IPS DF 19.7 (cell line): ENCODE results near the gene TIMM50.
"Not testable (repeated sequence)": the region's sequence is repeated elsewhere in the genome, so short reads cannot be mapped to it uniquely, and the experiment has no call there.

Source experiments
- DNase-seq: peaks from one replicate; pipeline ENCODE4 v3.0.0-alpha.2; 2013; ENCODE audit warnings: low read depth, low spot score

The TIMM50 gene

DNA sequence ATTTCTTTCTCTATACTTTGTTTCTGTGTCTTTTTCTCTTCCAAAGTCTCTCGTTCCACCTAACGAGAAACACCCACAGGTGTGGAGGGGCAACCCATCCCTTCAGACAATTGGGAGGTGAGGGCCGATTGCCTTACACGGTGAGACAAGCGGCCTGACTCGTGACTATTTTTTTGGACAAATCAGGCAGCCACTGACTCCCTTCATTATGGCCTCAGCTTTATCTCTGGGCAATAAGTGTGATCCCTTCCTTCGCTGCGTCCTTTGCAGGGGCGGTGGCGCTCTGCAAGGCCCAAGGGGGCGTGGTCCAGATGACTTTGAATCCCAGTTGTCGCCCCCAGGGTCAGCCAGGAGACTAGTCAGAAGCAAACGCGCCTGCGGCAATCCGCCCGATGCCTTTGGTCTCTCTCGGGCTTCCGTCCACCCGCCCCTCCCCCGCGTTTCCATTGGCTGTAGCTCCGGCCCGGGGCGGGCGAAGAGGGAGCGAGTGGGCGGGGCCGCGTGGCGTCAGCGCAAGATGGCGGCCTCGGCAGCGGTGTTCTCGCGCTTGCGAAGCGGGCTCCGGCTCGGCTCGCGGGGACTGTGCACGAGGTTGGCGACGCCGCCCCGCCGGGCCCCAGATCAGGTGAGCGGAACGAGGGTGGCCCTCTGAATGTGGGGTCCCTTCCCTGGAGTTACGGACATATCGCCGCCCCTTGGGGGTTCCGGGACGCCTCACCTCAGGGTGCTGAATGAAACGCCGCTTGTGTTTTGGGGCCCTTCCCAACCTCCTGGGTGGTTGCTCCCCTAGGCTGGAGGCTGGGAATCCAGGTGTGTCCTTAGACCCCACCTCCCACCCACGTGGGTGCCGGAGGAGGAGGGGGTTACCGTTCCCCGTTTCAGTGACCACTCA lies at the start of gene TIMM50:
Gene TIMM50, plus strand, starts transcription at position 502 of the 892 bp plus-strand sequence. Its CDS starts 16 bp downstream, at position 518.
- DNase-seq: peak; percentile 94

DNA sequence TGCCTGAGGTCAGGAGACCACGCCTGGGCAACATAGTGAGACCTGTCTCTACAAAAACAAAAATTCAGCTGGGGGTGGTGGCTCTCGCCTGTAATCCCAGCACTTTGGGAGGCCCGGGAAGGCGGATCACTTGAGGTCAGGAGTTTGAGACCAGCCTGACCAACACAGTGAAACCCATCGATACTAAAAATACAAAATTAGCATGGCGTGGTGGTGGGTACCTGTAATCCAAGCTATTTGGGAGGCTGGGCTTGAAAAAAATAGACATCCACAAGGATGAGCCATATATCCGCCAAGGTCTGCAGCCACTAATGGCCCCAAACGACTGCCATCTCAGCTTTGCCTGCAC lies 48.0 kb upstream of the TIMM50 start:
- no peak for DNase-seq

DNA sequence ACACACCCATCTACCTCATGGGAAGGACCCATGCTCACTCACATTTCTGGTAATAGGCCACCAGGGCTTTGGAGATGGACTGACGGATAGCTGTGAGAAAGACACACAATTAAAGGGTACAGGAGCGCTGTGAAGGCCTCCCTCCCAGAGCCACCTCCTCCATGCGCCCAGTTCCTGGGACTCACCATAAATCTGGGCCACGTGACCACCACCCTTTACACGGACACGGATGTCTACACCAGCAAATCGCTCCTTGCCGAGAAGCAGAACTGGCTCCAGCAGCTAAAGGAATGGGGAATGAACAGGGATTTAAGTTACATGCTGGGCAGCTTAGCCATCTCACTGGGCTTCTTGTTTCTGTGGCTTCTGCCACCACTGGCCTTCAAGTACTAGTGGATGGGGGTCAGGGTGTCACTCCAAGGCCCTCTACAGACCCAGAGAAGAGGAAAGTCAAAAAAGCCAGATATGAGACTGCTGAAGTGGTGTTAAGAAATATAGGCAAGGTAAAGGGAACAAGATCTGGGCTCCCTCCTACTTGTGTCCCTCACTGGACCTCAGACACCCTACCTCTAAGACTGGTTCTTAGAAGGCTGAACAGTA lies 47.1 kb upstream of the TIMM50 start:
- no peak for DNase-seq

DNA sequence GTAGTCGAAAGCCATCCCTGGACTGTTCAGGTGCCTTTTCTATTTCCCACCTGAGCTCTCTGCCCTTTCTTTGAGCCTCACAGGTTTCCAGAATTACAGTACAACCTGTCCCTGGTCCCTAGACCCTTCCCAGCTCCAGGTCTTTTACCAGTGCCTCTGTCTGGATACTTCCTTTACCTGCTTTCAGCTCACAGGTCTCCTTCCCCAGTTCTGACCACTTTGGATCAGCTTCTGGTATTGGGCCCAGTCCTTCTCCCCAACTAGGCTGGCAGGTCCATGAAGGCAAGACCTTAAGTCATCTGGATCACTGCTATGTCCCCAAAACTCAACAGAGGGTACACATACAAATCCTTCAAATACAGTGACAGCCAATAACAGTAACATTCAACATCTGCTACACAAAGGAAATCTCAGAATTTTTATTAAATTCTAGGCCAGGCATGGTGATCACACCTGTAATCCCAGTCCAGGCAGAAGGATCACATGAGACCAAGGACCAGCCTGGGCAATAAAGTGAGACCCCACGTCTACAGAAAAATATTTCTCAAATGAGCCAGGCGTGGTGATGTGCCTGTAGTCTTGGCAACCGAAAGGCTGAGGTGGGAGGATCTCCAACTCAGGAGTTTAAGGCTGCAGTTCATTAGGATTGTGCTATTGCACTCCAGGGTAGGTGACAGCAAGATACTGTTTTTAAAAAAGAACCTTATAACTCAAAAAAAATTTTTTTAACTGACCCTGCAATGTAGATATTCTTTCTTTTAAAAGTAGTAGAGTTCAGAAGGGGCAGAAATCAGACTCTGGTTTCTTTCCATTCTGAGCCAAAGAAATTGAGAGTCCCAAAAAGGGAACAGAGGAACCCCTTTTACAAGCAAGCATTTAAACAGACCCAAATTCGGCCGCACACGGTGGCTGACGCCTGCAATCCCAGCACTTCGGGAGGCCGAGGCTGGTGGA lies 46.2 kb upstream of the TIMM50 start:
- no peak for DNase-seq

DNA sequence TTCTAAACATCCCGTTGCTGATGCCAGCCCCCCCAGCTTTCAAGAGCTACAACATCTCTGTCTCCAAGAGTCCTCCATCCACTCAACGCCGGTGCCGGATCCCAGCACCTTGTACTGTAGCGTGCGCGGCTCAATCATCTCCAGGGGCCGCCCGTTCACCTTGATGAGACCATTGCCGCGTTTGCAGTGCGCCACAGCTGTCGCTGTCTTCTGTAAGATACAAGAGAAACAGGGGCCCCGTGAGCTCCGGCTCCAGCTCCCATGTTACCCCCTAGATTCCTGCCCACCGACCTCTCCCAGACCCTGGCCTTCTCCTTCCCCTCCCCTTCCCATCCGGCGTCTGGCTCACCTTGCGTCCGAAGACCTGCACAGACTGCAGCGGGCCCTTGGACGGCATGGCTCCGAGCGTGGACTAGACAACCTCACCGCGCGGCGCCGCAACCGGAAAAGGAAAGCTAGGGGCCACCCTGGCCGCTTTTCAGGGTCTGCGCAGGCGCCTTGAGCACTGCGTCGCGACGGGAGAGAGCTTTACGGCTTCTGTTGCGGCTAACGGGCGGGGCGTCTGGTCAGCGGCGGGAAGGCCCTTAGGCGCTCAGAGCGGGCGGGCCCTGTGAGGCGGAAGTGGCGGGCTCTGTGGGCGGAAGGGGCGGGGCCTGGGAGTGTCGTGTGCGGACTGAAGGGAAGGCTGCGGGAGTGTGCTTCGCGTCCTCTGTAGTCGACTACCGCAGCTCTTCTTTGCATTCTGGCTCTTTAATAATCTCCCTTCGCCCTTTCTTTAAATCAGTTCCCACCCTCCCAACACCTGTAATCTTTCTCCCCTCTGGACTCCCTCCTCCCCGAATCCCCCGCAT lies 44.9 kb upstream of the TIMM50 start, which contains the start of gene RPS16:
Gene RPS16, minus strand, starts transcription at position 451 of the 851 bp plus-strand sequence. Its CDS starts 54 bp downstream, at position 397.
- no peak for DNase-seq

DNA sequence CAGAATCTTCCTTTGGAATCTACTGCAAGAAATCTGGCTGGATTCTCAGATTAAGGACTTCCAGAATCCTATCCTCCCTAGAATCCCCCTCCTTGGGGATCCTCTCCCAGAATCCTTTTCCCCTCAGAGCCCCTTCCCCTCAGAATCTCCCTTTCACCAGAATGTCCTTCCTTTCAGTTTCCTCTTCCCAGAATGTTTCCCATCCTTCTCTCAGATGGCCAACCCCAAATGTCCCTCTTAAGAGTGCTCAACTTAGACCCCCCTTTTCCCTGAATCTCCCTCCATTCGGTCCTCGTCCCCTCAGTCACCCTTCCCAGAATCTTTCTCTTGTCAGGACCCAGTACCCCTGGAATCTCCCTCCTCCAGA lies 44.3 kb upstream of the TIMM50 start:
- no peak for DNase-seq

DNA sequence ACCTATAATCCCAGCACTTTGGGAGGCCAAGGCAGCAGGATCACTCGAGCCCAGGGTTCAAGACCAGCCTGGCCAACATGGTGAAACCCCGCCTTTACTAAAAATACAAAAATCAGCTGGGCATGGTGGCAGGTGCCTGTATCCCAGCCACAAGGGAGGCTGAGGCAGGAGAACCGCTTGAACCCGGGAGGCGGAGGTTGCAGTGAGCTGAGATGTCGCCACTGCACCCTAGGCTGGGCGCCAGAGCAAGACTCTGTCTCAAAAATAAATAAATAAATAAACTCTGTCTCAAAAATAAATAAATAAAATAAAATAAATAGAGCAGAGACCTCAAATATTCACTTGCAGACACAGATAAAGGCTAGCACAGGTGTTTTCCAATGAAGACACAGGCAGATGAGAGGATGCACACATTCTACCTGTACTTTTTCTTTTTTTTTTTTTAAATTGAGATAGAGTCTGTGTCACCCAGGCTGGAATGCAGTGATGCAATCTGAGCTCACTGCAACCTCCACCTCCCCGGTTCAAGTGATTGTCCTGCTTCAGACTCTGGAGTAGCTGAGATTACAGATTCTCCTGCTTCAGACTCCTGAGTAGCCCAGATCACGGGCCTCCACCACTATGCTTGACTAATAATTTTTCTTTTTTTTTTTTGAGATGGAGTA lies 42.2 kb upstream of the TIMM50 start:
- DNase-seq: no peak

DNA sequence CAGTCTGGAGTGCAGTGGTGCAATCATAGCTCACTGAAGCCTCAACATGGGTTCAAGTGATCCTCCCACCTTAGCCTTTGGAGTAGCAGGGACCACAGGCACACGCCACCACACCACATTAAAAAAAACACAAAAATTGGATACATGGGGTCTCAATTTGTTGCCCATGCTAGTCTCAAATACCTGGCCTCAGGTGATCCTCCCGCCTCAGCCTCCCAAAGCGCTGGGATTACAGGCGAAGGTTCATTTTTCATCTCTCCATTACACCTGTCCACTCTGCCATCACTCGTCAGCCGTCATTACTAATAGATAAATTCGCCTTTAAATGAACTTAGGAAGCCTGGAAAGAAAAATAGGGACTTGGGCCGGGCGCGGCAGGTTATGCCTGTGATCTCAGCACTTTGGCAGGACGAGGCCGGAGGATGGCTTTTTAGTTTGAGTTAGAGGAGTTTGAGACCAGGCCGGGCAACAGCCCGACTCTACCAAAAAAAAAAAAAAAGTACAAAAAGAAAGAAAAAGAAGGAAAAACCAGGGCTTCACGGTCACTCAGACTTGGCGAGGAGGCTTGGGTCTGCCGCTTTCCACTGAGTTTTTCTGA lies 35.9 kb upstream of the TIMM50 start:
- no peak for DNase-seq

DNA sequence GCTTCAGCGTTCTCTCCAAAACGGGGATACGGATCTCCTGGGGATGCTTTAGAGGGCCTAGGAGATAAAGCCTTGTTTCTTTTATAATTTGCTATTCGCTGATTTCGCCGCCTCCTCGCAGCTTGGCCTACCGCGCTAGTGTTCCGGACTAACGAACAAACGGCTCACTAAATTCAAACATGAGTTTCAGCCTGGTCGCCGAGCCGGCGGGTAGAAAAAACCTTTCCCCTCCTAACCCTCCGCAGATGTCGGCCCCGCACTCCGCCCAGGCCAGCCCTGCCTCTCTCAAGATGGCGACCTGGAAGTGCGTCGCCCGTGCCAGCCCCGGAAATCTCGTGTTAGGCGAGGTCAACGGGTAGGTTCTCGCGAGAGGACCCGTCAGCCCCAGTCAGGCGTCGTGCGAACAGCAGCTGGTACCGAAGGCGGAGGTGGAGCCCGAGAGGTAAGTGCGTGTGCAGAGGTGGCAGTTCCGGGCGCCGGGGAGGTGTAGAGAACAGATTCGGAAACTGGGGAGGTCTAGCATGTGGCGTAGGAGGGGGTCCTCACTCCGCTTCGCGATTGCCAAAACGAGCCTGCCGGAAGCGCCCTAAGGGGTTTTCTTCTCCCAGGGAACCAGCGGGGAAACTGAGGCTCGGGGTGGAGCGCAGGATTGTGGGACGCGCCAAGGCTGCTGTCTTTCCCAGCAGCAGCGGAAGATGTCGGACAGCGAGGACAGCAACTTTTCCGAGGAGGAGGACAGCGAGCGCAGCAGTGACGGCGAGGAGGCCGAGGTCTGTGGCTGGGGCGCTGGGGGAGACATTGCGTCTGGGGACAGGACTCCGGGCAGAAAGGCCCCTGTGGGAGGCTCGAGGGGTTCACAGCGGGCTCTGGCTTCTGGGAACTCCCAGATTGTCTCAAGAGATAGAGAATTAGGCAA lies 35.2 kb upstream of the TIMM50 start, which contains the start of gene SUPT5H:
Gene SUPT5H, plus strand, starts transcription at position 387 of the 916 bp plus-strand sequence. Its CDS starts 309 bp downstream, at position 696.
- DNase-seq: peak; percentile 93

DNA sequence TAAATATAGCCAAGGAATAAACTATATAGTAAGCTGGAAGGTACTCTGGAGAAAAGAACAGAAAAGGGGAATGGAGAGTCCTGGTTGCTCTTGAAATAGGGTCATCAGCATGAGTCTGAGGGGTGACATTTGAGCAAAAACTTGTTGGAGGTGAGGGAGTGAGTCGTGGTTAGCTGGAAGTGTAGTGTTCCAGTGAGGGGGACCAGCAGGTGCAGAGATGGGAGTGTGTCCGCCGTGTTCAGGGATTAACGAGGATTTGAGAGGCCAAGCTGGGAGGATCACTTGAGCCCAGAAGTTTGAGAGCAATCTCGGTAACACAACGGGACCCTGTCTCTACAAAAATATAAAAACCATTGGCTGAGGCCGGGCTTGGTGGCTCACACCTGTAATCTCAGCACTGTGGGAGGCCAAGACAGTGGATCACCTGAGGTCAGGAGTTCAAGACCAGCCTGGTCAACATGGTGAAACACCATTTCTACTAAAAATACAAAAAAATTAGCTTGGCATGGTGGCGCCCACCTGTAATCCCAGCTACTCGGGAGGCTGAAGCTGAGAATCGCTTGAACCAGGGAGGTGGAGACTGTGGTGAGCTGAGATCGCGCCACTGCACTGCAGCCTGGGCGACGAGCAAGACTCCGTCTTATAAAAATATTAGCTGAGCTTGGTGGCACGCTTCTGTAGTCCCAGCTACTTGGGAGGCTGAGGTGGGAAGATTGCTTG lies 34.1 kb upstream of the TIMM50 start:
- no peak for DNase-seq

DNA sequence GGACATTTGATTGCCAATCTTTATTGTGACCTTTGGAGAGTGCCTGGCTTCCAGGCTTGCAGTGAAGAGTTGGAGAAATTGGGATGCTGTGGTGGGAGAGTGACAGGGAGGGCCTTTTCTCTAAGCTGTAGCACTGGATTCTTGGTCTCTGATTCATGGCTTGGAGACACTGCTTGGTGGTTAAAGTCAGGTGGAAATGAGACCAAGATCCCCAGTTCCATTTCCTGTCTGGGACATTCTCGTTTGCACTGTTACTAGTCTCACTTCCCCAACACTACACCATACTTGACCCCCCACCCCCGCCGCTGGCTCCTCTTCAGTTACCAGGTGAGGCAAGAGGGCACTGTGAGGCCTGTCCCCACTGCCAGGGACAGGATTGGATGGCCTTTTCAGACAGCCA lies 32.4 kb upstream of the TIMM50 start:
- DNase-seq: no peak

DNA sequence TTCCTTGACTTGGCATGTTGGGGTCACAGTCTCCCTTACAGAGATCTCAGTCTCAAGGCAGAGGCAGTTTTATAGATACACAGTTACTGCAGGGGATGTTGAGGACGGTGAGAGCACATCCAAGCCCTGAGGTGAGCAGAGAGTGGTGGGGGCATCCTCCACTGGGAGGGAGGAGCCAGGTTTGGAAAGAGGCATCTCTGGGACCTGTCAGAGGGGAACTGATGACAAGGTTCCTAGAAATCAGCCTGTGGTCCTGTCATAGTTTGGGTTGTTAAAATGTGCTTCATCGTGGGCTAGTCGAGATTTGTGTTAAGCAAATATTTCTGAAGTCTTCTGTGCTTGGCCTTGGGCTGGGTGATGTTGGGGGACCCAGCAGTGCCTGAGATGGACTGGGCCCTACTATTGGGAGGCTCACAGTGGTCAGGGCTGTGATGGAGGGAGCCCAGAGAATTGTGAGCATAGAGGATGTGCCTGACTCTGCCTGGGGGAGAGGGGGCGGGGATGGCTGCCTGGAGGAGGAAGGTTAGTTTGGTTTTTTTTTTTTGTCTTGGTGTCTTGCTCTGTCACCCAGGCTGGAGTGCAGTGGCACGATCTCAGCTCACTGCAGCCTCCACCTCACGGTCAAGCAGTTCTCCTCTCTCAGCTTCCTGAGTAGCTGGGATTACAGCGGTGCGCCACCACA lies 31.4 kb upstream of the TIMM50 start:
- DNase-seq: no peak

DNA sequence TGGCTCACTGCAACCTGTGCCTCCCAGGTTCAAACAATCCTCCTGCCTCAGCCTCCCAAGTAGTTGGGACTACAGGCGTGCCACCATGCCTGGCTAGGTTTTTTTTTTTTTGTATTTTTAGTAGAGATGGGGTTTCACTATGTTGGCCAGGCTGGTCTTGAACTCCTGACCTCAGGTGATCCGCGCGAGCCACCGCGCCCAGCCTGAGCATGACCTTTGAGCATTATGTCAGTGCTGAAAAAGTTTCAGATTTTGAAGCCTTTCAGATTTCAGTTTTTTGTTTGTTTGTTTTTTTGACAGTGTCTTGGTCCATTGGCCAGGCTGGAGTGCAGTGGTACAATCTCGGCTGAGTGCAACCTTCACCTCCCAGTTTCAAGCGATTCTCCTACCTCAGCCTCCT lies 29.4 kb upstream of the TIMM50 start:
- DNase-seq: not testable (repeated sequence)

DNA sequence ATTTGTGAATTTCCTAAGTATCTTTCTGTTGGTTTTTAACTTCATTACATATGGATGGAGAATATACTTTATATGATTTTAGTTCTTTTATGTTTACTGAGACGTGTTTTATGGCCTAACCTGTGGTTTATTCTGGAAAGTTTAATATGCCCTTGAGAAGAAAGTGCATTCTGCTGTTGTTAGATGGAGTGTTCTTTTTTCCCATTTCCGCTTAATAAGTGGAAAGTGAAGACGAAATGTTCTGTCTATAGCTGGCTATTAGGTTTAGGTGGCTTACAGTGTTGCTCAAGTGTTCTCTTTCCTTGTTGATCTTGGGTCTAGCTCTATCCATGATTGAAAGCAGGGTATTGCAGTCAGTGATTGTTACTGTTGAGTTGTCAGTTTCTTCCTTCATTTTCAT lies 17.2 kb upstream of the TIMM50 start:
- no peak for DNase-seq

DNA sequence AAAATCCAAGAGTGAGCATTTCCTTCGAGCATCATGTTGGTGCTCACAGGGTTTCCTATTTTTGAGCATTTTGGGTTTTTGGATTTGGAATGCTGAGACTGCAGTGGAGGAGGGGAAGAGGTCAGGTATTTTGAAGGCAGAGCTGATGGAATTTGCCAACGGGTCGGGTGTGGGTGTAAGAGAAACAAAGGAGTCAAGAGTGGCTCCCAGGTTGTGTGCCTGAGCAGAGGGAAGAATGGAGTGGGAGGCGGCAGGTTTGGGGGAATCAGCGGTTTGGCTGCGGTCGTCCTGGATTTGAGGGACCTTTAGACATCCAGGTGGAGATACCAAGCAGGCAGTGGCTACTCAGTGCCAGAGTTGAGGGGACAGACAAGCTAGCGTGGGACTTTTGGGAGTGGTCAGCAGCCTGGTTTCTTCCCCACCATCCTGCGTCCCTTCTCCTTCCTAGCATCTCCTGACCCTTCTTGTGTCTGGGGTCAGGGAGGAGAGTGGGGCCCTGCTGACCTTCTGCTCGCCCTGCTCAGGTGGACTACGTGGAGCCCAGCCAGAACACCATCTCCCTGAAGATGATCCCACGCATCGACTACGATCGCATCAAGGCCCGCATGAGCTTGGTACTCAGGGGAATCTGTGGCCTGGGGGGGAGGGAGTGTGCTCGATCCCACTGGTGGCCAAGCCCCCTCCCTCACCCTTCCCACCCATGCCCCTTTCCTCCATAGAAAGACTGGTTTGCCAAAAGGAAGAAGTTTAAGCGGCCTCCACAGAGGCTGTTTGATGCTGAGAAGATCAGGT lies 14.5 kb upstream of the TIMM50 start:
- no peak for DNase-seq

DNA sequence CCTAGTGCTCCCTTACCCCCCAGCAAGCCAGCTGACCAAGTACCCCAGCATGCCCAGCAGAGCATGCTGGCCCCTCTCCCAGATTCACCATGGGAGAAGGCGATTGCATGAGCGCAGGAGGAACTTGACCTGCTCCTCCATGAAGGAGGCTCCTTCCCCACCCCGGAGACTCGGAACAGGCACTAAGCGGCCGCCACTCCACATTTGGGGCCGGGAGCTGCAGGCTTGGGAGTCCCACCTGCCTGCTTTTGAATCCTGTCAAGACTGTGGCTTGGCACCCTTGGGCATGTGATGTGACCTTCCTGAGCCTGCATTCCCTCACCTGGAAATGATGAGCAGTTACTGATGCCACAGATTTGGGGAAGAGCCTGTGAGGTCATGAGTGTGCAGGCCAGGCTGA lies 12.7 kb upstream of the TIMM50 start:
- DNase-seq: no peak

DNA sequence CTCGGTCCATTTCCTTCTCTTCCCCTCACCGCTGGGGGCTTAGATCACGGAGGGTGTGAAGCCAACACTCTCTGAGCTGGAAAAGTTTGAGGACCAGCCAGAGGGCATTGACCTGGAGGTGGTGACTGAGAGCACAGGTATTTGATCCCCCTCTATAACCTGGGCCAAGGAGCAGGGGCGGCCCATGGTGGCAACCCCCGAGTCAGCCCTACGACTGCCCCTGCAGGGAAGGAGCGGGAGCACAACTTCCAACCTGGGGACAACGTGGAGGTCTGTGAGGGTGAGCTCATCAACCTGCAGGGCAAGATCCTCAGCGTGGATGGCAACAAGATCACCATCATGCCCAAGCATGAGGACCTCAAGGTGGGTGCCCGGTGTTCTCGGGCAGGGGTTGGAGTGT lies 11.6 kb upstream of the TIMM50 start:
- no peak for DNase-seq
